Vagina (tissue), 2 donors: ENCODE measurements around the gene RAB11FIP4.

Experiments
- CTCF ChIP-seq, 3 experiments: fragments of 450-650 bp in 2 of 3; fragments of 200-600 bp in 1 of 3; sonication (generic) in 1 of 3; IDR thresholded peaks; one replicate each; pipeline ENCODE4 v1.5.1; 2017 to 2019; ENCODE audit warnings: antibody characterized with exemption in 3 of 3, mild to moderate bottlenecking in 2 of 3, moderate library complexity in 2 of 3
- POLR2A ChIP-seq, 2 donors: fragments of 450-650 bp; IDR thresholded peaks; one replicate each; pipeline ENCODE4 v1.6.1; 2017; ENCODE audit warnings: antibody characterized with exemption in 2 of 2, mild to moderate bottlenecking in 2 of 2, moderate library complexity in 2 of 2

DNA sequence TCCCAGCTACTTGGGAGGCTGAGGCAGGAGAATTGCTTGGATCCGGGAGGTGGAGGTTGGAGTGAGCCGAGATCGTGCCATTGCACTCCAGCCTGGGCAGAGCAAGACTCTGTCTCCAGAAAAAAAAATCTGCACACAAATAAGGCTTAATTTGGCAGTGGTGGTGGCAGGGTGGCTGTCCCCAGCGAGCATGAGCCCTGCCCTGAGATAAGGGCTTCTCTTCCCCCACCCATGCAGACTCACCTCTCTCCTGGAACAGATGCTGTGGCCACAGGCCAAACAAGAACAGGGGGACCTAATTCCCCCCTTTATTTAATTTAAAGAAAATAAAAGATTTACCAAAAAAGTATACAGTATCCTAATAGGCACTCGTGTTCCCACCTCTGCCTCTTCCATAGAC, 157.2 kb downstream of the RAB11FIP4 start:
- TF ChIP-seq CTCF (IDR thresholded peaks at IDR 0.05): no peak
- no peak for TF ChIP-seq POLR2A (IDR thresholded peaks at IDR 0.05)
